IMR-90 (cell line): Measurements from ENCODE around the gene CERS6. TPM values are rescaled to one million over a fixed set of nuclear protein-coding genes. Genes with fewer than 3 reads are reported as not detected.

Experiments used
- ATAC-seq: fragments of 200-7000 bp; cut with Tn5 transposase; 2 replicates; pipeline ENCODE4 v1.9.1; 2020; ENCODE audit warnings: low read depth, mild to moderate bottlenecking, moderate library complexity
- BruUV-seq: library from RNA; stranded (reverse); fragments of 400-500 nt; replicated peaks from 2 replicates; lab custom pipeline; 2021; lab: Mats Ljungman, UMichigan
- CTCF ChIA-PET: fragments of 300-600 bp; formaldehyde crosslinking; extraction: SDS; loops from one replicate; lab custom pipeline; 2021; ENCODE audit warnings: antibody characterized with exemption; lab: Yijun Ruan, JAX
- POLR2A ChIA-PET: fragments of 300-600 bp; sonication (Branson Sonifier 250); formaldehyde crosslinking; loops from one replicate; lab custom pipeline; 2022; ENCODE audit warnings: antibody characterized with exemption; ENCODE audit not compliant: unreplicated experiment; lab: Charles Lee
- DNase-seq: peaks from one replicate; pipeline ENCODE4 v3.0.0; 2013
- H2AFZ ChIP-seq: replicated peaks from 2 replicates; pipeline ENCODE3; 2013; ENCODE audit warnings: low read length, mild to moderate bottlenecking; ENCODE audit not compliant: poor library complexity
- H2AK5ac ChIP-seq: 2 replicates; pipeline ENCODE4 v1.6.1; 2013; ENCODE audit warnings: low read depth, low read length, inconsistent platforms
- H2AK9ac ChIP-seq: replicated peaks from 2 replicates; pipeline ENCODE3; 2013; ENCODE audit warnings: mild to moderate bottlenecking, low read depth, low read length, moderate library complexity; ENCODE audit not compliant: poor library complexity
- H2BK120ac ChIP-seq: 2 replicates; pipeline ENCODE4 v1.6.1; 2013; ENCODE audit warnings: low read depth, low read length, inconsistent platforms
- H2BK15ac ChIP-seq: 3 replicates; pipeline ENCODE4 v1.6.1; 2013; ENCODE audit warnings: low read depth, low read length, inconsistent platforms
- H2BK20ac ChIP-seq: 2 replicates; pipeline ENCODE4 v1.6.1; 2013; ENCODE audit warnings: low read depth, mild to moderate bottlenecking, inconsistent platforms, low read length, moderate library complexity
- H2BK5ac ChIP-seq: 2 replicates; pipeline ENCODE4 v1.6.1; 2013; ENCODE audit warnings: mild to moderate bottlenecking, low read depth, low read length, inconsistent platforms; ENCODE audit not compliant: poor library complexity, severe bottlenecking
- H3K14ac ChIP-seq: replicated peaks from 2 replicates; pipeline ENCODE4 v1.6.1; 2013; ENCODE audit warnings: low read depth, low read length, inconsistent platforms
- H3K18ac ChIP-seq: 2 replicates; pipeline ENCODE4 v1.6.1; 2013; ENCODE audit warnings: low read depth, low read length, control low read depth
- H3K23ac ChIP-seq: 2 replicates; pipeline ENCODE4 v1.6.1; 2013; ENCODE audit warnings: low read depth, low read length, inconsistent platforms
- H3K27ac ChIP-seq: 2 replicates; pipeline ENCODE4 v1.5.1; 2013; ENCODE audit warnings: mild to moderate bottlenecking, control low read depth, low read length; ENCODE audit not compliant: insufficient read depth
- H3K27me3 ChIP-seq: 2 replicates; pipeline ENCODE4 v1.6.1; 2013; ENCODE audit warnings: low read length; ENCODE audit not compliant: control insufficient read depth, insufficient read depth
- H3K36me3 ChIP-seq: 2 replicates; pipeline ENCODE4 v1.6.1; 2013; ENCODE audit warnings: low read length, mixed read lengths; ENCODE audit not compliant: control insufficient read depth, insufficient read depth
- H3K4ac ChIP-seq: 2 replicates; pipeline ENCODE4 v1.6.1; 2013; ENCODE audit warnings: low read depth, low read length, inconsistent platforms
- H3K4me1 ChIP-seq: 2 replicates; pipeline ENCODE4 v1.6.1; 2013; ENCODE audit warnings: low read length, mixed read lengths; ENCODE audit not compliant: control insufficient read depth, insufficient read depth
- H3K4me2 ChIP-seq: 2 replicates; pipeline ENCODE4 v1.6.1; 2013; ENCODE audit warnings: low read depth, mild to moderate bottlenecking, control low read depth, low read length, moderate library complexity
- H3K4me3 ChIP-seq: 2 replicates; pipeline ENCODE4 v1.5.1; 2013; ENCODE audit warnings: low read depth, mild to moderate bottlenecking, control low read depth, low read length, moderate library complexity; ENCODE audit not compliant: insufficient read depth
- H3K56ac ChIP-seq: 2 replicates; pipeline ENCODE4 v1.6.1; 2013; ENCODE audit warnings: low read length, inconsistent platforms; ENCODE audit not compliant: insufficient read depth; ENCODE audit errors: extremely low read depth
- H3K79me1 ChIP-seq, 2 experiments: 2 replicates each; pipeline ENCODE4 v1.6.1; 2013; ENCODE audit warnings: low read length in 2 of 2, inconsistent platforms in 1 of 2, low read depth in 1 of 2
- H3K9ac ChIP-seq: 2 replicates; pipeline ENCODE4 v1.6.1; 2013; ENCODE audit warnings: low read depth, low read length, control low read depth
- H3K9me1 ChIP-seq: 2 replicates; pipeline ENCODE4 v1.6.1; 2013; ENCODE audit warnings: low read length, inconsistent platforms; ENCODE audit not compliant: insufficient read depth
- H3K9me3 ChIP-seq: 2 replicates; pipeline ENCODE4 v1.6.1; 2013; ENCODE audit warnings: low read length; ENCODE audit not compliant: control insufficient read depth, insufficient read depth
- H4K20me1 ChIP-seq: 2 replicates; pipeline ENCODE4 v1.6.1; 2013; ENCODE audit warnings: low read length, inconsistent platforms; ENCODE audit not compliant: insufficient read depth
- H4K5ac ChIP-seq: 2 replicates; pipeline ENCODE4 v1.6.1; 2013; ENCODE audit warnings: mild to moderate bottlenecking, low read depth, low read length, control low read depth
- H4K8ac ChIP-seq, 2 experiments: 2 replicates each; pipeline ENCODE4 v1.6.1; 2013; ENCODE audit warnings: low read depth in 2 of 2, low read length in 2 of 2, control low read depth in 1 of 2, inconsistent platforms in 1 of 2
- H4K91ac ChIP-seq: 2 replicates; pipeline ENCODE4 v1.6.1; 2013; ENCODE audit warnings: low read depth, low read length, inconsistent platforms; ENCODE audit not compliant: insufficient read depth
- BHLHE40 ChIP-seq: fragments of 150-350 bp; IDR thresholded peaks from 2 replicates; pipeline ENCODE4 v1.6.1; 2016; ENCODE audit warnings: mild to moderate bottlenecking, low read depth, low read length
- CEBPB ChIP-seq: IDR thresholded peaks from 2 replicates; pipeline ENCODE4 v1.6.1; 2012; ENCODE audit warnings: low read depth, low read length, improper control_type of control experiment
- CHD1 ChIP-seq: IDR thresholded peaks from 2 replicates; pipeline ENCODE4 v1.6.1; 2012; ENCODE audit warnings: low read depth, low read length, improper control_type of control experiment
- CTCF ChIP-seq: conservative IDR thresholded peaks from 2 replicates; pipeline ENCODE4 v1.5.1; 2012; ENCODE audit warnings: mild to moderate bottlenecking, low read depth, low read length, improper control_type of control experiment
- FOS ChIP-seq: fragments of 150-350 bp; IDR thresholded peaks from 2 replicates; pipeline ENCODE4 v1.6.1; 2016; ENCODE audit warnings: low read depth, low read length
- MAFK ChIP-seq: IDR thresholded peaks from 2 replicates; pipeline ENCODE4 v1.6.1; 2012; ENCODE audit warnings: low read depth, low read length, improper control_type of control experiment
- RCOR1 ChIP-seq: IDR thresholded peaks from 2 replicates; pipeline ENCODE4 v1.6.1; 2012; ENCODE audit warnings: mild to moderate bottlenecking, low read length, improper control_type of control experiment; ENCODE audit not compliant: insufficient replicate concordance
- RFX5 ChIP-seq: IDR thresholded peaks from 2 replicates; pipeline ENCODE4 v1.8.0; 2012; ENCODE audit warnings: low read depth, mild to moderate bottlenecking, low read length, moderate library complexity
- WGBS, 2 experiments: methylation state at CpG; one replicate each; pipeline versions ENCODE4 v1.1.5 to v1.1.7; 2013; ENCODE audit warnings: missing lambda C conversion rate in 2 of 2; ENCODE audit not compliant: insufficient read length in 1 of 2; ENCODE audit errors: extremely low coverage in 2 of 2; 5-methylcytosine and 5-hydroxymethylcytosine counted together
- dilution Hi-C: fragments of 300-500 bp; cut with HindIII; formaldehyde crosslinking; loops from one replicate; pipeline ENCODE4 v1.14.3; 2018; ENCODE audit warnings: low sequenced_read_pairs; ENCODE audit not compliant: unreplicated experiment
- in situ Hi-C: fragments of 300-500 bp; cut with MboI; formaldehyde crosslinking; loops from 3 replicates; pipeline ENCODE4 v1.14.3; 2019; ENCODE audit warnings: low sequenced_read_pairs, inconsistent platforms, mixed read lengths
- intact Hi-C: fragments of 100-400 bp; cut with micrococcal nuclease; formaldehyde crosslinking; loops from 2 replicates; pipeline ENCODE4 v1.10.0; 2022
- polyA plus RNA-seq, 3 experiments: library from polyadenylated mRNA; depleted of rRNA; stranded (reverse); fragments of >200 nt; gene quantifications; 2 replicates each; pipeline ENCODE4 v1.2.3, GENCODE V29; 2012; ENCODE audit warnings: low replicate concordance in 1 of 3
- total RNA-seq: library from RNA; depleted of rRNA; stranded (reverse); fragments of >200 nt; gene quantifications from 2 replicates; pipeline ENCODE4 v1.2.3, GENCODE V29; 2012
- TF ChIP-seq, protein P1 (sequence below): fragments of 150-350 bp; IDR thresholded peaks from 2 replicates; pipeline ENCODE4 v1.6.1; 2016; ENCODE audit warnings: low read depth, mild to moderate bottlenecking, low read length, moderate library complexity, borderline replicate concordance

CERS6 gene
- total and polyA plus RNA-seq, 2 of the 4 experiments (the other 2 are of a cell fraction) = 2.1 to 5.7 TPM

DNA sequence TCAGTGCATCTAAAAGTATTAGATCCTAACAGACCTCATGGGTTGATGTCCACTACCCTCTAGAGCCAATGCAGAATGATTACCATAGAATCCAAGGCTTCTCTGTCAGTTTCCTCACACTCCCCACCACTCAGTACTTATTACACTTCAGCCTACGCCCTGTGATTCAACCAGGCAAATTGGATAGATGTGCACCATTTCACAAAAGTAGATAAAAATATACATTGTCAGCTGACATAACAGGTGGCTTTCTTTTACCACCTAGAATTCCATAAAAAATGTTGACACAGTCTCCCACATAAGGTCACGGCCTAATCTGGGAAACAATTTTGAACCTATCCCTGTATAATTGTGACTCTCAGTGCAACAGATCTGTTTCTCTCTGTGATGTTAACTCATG lies 144.9 kb downstream of the CERS6 start:
- no peak overlapping the region for H4K91ac ChIP-seq
- no peak for DNase-seq
- no peak overlapping the region for H3K4me3 ChIP-seq
- TF ChIP-seq BHLHE40 = no peak
- TF ChIP-seq, protein P1, sequence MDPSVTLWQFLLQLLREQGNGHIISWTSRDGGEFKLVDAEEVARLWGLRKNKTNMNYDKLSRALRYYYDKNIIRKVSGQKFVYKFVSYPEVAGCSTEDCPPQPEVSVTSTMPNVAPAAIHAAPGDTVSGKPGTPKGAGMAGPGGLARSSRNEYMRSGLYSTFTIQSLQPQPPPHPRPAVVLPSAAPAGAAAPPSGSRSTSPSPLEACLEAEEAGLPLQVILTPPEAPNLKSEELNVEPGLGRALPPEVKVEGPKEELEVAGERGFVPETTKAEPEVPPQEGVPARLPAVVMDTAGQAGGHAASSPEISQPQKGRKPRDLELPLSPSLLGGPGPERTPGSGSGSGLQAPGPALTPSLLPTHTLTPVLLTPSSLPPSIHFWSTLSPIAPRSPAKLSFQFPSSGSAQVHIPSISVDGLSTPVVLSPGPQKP = no peak
- TF ChIP-seq FOS = no peak
- no peak for TF ChIP-seq CTCF
- TF ChIP-seq RCOR1 = no peak
- no peak for TF ChIP-seq CHD1
- no peak for TF ChIP-seq MAFK
- TF ChIP-seq CEBPB = no peak
- no peak for TF ChIP-seq RFX5
- no peaks in the 10 kb centered on the region for H4K20me1 ChIP-seq
- in situ Hi-C loops = no loop called here
- no peak overlapping the region for H3K18ac ChIP-seq
- no peak overlapping the region for H2AK5ac ChIP-seq
- ATAC-seq = no peak
- peaks cover 3% of the 10 kb centered on the region; the same call in 1 of the 2 replicates for H3K9me3 ChIP-seq
- no peaks in the 10 kb centered on the region for H3K36me3 ChIP-seq
- H3K27me3 ChIP-seq = no peaks in the 10 kb centered on the region
- no peak overlapping the region for H3K27ac ChIP-seq
- H3K9ac ChIP-seq = no peak overlapping the region
- H2AK9ac ChIP-seq = no peak overlapping the region
- no peak overlapping the region for H4K8ac ChIP-seq
- BruUV-seq = no TSS peak
- CTCF ChIA-PET = no interaction called here
- WGBS, 2 experiments = no CpG with 5 or more reads among the region's 2 CpGs
- H2BK15ac ChIP-seq = no peak overlapping the region
- H2BK20ac ChIP-seq = no peak overlapping the region
- H3K23ac ChIP-seq = no peak overlapping the region
- no peak overlapping the region for H2BK120ac ChIP-seq
- POLR2A ChIA-PET = no interaction called here
- H3K4me1 ChIP-seq = no peaks in the 10 kb centered on the region
- dilution Hi-C loops = no loop called here
- intact Hi-C loops = no loop called here
- no peak overlapping the region for H3K14ac ChIP-seq
- H2AFZ ChIP-seq = no peak overlapping the region
- no peak overlapping the region for H3K4me2 ChIP-seq
- no peak overlapping the region for H3K4ac ChIP-seq
- H3K56ac ChIP-seq = no peak overlapping the region
- H3K9me1 ChIP-seq = no peaks in the 10 kb centered on the region
- H3K79me1 ChIP-seq = no peaks in the 10 kb centered on the region
- no peak overlapping the region for H2BK5ac ChIP-seq
- H4K5ac ChIP-seq = no peak overlapping the region
